ENCODE data around the gene SOAT1. TPM values are rescaled to one million over a fixed set of nuclear protein-coding genes. Genes with fewer than 3 reads are reported as not detected.
"Not testable (repeated sequence)": the region's sequence is repeated elsewhere in the genome, so short reads cannot be mapped to it uniquely, and the experiment has no call there.

Gene SOAT1
- total RNA-seq, 1 donor from 2014 or later = 111 TPM

- Histone ChIP-seq H3K27me3 (ENCODE audit: insufficient read depth, low read length) (no peaks in the 10 kb centered on the region), H3K27ac (ENCODE audit: low read depth, low read length) (no peak overlapping the region), H2AFZ (ENCODE audit: low read depth, low read length) (no peak overlapping the region), H3K4me1 (ENCODE audit: insufficient read depth, low read length) (no peaks in the 10 kb centered on the region), H3K79me2 (ENCODE audit: insufficient read depth, low read length) (no peaks in the 10 kb centered on the region), H3K9ac (ENCODE audit: low read length) (no peak overlapping the region), H3K36me3 (ENCODE audit: insufficient read depth, low read length) (no peaks in the 10 kb centered on the region), H4K20me1 (ENCODE audit: insufficient read depth, low read length) (no peaks in the 10 kb centered on the region), H3K4me2 (ENCODE audit: low read length) (no peak overlapping the region), H3K9me3 (ENCODE audit: insufficient read depth, low read depth, low read length) (no peaks in the 10 kb centered on the region), H3K4me3 (ENCODE audit: insufficient read depth, low read depth, low read length) (no peak overlapping the region)
- Mint-ChIP-seq H3K27me3 (ENCODE audit: low read depth, unreplicated experiment) (no peaks in the 10 kb centered on the region), H3K4me3 (ENCODE audit: unreplicated experiment) (no peak overlapping the region), H3K4me1 (ENCODE audit: low read depth, unreplicated experiment) (peaks cover 3% of the 10 kb centered on the region), H3K27ac (ENCODE audit: unreplicated experiment) (no peak overlapping the region), H3K9me3 (ENCODE audit: unreplicated experiment) (peaks cover 12% of the 10 kb centered on the region), H3K36me3 (ENCODE audit: low read depth, unreplicated experiment) (peaks cover 4% of the 10 kb centered on the region)
- TF ChIP-seq CTCF (IDR thresholded peaks at IDR 0.05; ENCODE audit: insufficient read depth, low read depth, low read length) (no peak), EZH2 (IDR thresholded peaks at IDR 0.05; ENCODE audit: insufficient read depth, low read length) (no peak)
- FAIRE-seq = no peak
- DNase-seq (ENCODE audit: low read depth) = no peak
These were observed 100.1 kb downstream of the SOAT1 start for GRCh38 chr1:179393721-179394120.

- not testable (repeated sequence) for H3K4me3 Mint-ChIP-seq (ENCODE audit: unreplicated experiment); H3K27ac Mint-ChIP-seq (ENCODE audit: unreplicated experiment); H3K4me1 ChIP-seq (ENCODE audit: insufficient read depth, low read length); H2AFZ ChIP-seq (ENCODE audit: low read depth, low read length); H3K4me1 Mint-ChIP-seq (ENCODE audit: low read depth, unreplicated experiment); DNase-seq (ENCODE audit: low read depth); FAIRE-seq; H3K9ac ChIP-seq (ENCODE audit: low read length); H3K36me3 Mint-ChIP-seq (ENCODE audit: low read depth, unreplicated experiment); H3K36me3 ChIP-seq (ENCODE audit: insufficient read depth, low read length); H3K27me3 Mint-ChIP-seq (ENCODE audit: low read depth, unreplicated experiment); H3K27ac ChIP-seq (ENCODE audit: low read depth, low read length); H3K27me3 ChIP-seq (ENCODE audit: insufficient read depth, low read length); H3K9me3 ChIP-seq (ENCODE audit: insufficient read depth, low read depth, low read length); H3K4me2 ChIP-seq (ENCODE audit: low read length); H4K20me1 ChIP-seq (ENCODE audit: insufficient read depth, low read length); H3K79me2 ChIP-seq (ENCODE audit: insufficient read depth, low read length); H3K9me3 Mint-ChIP-seq (ENCODE audit: unreplicated experiment); H3K4me3 ChIP-seq (ENCODE audit: insufficient read depth, low read depth, low read length)
These were observed 105.8 kb downstream of the SOAT1 start for GRCh38 chr1:179399399-179399798.

Other genes starting within 250 kb of the SOAT1 start
- gene TOR3A, start 211.7 kb upstream of the SOAT1 start, total RNA-seq = 14.5 and 16.8 TPM in 2 replicates
- gene ABL2, start 64.1 kb upstream of the SOAT1 start, total RNA-seq = 71.6 and 110 TPM in 2 replicates
- 0.19 and 1.1 TPM in 2 replicates for gene AXDND1, start 72.2 kb downstream of the SOAT1 start, total RNA-seq